ENCODE measurements around the gene FSCN2.

Gene FSCN2

DNA sequence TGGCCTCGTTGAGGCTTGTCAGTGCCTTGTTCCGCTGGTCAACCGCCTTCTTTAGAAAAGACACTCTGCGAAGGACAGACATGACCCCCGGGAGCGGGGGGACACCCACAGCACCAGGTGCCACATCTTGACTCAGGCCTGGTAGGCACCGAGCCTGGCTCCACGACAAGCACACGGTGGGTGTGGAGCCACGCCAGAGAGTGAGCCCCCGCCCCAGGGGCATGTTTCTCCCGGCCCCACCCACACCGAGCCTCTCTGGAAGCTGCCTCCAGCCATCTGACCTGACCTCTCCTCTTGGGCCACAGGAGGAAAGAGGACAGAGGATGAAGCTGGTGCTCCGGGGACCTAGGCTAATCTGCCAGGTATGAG lies 19.4 kb downstream of the FSCN2 start:
- H3K27ac ChIP-seq = no peak overlapping the region
- TF ChIP-seq, protein P1, sequence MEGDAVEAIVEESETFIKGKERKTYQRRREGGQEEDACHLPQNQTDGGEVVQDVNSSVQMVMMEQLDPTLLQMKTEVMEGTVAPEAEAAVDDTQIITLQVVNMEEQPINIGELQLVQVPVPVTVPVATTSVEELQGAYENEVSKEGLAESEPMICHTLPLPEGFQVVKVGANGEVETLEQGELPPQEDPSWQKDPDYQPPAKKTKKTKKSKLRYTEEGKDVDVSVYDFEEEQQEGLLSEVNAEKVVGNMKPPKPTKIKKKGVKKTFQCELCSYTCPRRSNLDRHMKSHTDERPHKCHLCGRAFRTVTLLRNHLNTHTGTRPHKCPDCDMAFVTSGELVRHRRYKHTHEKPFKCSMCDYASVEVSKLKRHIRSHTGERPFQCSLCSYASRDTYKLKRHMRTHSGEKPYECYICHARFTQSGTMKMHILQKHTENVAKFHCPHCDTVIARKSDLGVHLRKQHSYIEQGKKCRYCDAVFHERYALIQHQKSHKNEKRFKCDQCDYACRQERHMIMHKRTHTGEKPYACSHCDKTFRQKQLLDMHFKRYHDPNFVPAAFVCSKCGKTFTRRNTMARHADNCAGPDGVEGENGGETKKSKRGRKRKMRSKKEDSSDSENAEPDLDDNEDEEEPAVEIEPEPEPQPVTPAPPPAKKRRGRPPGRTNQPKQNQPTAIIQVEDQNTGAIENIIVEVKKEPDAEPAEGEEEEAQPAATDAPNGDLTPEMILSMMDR (conservative IDR thresholded peaks at IDR 0.05) = no peak
- no peak for TF ChIP-seq ZFX (IDR thresholded peaks at IDR 0.05)

DNA sequence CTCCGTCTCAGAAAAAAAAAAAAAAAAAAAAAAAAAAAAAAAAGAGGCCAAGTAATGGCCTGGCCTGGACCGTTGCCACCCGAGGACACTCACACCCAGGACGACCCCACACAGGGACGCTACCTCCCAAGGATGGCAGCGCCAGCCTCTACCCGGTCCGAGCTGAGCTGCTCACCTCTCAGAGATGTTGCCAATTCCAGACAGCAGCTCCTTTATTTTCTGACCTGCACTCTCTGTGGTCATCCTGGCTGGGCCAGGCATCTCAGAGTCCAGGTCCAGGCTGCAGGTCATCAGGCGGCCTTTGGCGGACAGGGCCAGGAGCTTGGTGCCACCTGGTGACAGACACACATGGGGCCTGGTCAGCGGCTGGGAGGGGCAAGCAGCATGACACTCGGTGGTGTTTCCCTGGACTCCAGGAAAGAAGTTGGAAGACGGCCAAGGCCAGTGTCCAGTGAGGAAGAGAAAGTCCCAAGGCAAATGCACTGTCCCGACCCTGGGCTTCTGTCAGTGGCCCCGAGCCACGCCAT lies 20.9 kb downstream of the FSCN2 start:
- TF ChIP-seq, protein P1 (conservative IDR thresholded peaks at IDR 0.05) = no peak
- TF ChIP-seq ZFX (IDR thresholded peaks at IDR 0.05) = no peak
- no peak overlapping the region for H3K27ac ChIP-seq

DNA sequence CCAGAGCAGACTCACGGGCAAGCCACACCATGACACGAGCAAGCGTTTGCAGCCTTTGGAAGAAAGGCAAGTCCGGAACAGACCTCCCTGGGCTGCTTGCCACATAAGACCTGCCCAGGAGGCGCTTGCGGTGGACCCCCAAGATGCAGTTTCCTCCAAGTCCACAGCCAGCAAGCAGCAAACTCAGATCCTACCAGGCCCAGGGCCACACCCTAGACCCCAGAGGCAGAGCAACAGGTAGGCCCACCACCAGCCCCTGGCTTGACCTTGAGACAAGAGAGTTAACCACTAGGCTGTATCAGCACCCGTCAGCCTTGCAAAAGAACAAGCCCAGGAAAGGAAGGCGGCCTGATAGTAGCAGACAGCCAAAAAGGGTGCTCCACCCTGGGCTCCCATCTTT lies 21.6 kb downstream of the FSCN2 start:
- no peak for TF ChIP-seq ZFX (IDR thresholded peaks at IDR 0.05)
- TF ChIP-seq, protein P1 (conservative IDR thresholded peaks at IDR 0.05) = no peak
- H3K27ac ChIP-seq = no peak overlapping the region

DNA sequence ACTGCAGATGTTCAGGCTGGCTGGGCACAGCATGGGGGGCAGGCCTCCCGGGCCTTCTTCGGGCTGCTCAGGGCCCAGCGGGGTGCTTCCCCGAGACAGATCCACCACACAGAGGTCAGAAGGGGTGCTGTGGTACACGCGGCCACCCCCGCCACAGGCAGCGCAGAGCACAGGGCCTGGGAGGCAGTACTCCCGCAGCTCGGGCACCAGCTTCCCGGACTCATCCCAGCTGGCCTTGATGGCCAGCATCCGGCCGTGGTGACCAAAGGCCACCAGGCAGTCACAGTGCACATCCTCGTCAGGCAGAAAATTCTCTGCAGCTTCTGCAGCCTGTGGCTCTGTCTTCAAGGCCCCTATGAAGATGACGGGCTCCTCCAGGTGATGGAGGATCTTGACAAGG lies 22.1 kb downstream of the FSCN2 start:
- H3K27ac ChIP-seq = no peak overlapping the region
- TF ChIP-seq ZFX (IDR thresholded peaks at IDR 0.05) = no peak
- TF ChIP-seq, protein P1 (conservative IDR thresholded peaks at IDR 0.05) = no peak

DNA sequence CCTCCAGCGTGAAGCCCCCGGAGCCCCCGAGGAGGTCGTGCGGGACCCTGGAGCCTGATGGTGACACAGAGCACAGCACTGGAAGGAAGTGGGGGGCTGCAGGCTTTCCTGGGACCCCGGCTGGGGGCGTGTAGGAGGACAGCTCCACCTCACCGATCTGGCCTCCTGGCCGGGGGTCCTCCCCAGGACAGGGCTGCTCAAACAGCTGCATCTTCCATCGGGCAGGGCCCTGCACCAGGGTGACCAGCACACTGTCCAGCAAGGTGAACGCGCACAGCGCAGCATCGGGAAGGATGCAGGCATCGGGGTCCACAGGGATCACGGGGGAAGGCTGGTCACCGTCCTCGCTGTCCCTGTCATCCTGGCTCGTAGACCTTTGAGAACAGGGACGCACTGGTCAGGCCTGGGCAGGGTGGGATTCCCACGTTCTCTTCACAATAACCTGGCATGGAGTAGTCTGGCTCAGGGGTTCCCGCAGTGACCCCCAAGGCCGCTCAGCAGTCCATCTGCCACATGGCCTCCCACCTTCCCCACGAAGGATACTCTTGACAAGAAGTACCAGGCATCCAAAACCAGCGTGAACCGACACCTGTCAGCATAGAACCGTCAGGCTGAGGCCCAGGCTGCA lies 22.8 kb downstream of the FSCN2 start:
- peak overlapping the region; percentile 85 for H3K27ac ChIP-seq
- TF ChIP-seq, protein P1 (conservative IDR thresholded peaks at IDR 0.05) = no peak
- no peak for TF ChIP-seq ZFX (IDR thresholded peaks at IDR 0.05)

DNA sequence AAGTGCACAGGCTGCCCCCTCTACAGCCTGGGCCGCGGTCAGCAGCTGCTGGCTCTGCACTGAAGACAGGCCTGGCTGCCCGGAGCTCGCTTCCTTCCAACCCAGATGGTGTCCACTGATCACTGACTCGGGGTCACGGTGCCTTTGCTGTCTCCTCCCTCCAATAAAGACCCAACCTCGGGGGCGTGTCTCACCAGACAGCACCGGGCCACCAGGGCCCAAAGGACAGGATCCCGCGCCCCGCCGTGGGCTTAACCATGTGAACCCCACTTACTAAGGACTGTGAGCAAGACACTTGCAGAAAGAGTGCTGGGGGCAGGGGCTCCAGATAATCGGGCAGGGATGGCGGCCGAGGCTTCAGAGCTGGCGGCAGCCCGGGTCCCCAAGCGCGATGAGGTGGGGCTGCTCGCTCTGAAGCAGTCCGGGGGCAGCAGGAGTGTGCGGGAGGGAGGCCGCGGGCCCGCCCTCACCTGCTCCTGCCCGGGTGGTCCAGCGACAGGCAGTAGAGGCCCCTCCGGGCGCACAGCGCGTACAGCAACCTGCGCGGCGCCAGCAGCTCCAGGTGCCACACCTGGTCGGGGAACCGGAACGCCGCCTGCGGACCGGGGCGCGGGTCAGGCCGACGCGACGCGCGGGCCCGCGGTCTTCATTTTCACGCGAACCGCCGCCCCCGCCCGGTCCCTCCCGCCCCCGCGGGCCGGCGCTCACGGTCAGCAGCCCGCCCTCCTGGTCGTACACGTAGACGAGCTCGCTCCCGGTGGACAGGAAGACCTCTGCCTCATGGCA lies 23.5 kb downstream of the FSCN2 start:
- H3K27ac ChIP-seq = peak overlapping the region; percentile 85
- peak; percentile 79; the same call in 1 of the 2 replicates for TF ChIP-seq ZFX (IDR thresholded peaks at IDR 0.05)
- TF ChIP-seq, protein P1 (conservative IDR thresholded peaks at IDR 0.05) = no peak
